ENCODE data around the gene SPTLC2. TPM values are rescaled to one million over a fixed set of nuclear protein-coding genes. Genes with fewer than 3 reads are reported as not detected.

SPTLC2 gene
- total RNA-seq, 1 experiment from 2014 or later = 44.7 TPM

GRCh38 chr14:77544571-77544970 lies 71.9 kb downstream of the SPTLC2 start:
- no peaks in the 10 kb centered on the region for H3K4me1 ChIP-seq (ENCODE audit: control insufficient read depth in 1 of 2, insufficient read depth in 2 of 2, low read length in 2 of 2)
- H3K9me2 ChIP-seq (ENCODE audit: insufficient read depth) = no peaks in the 10 kb centered on the region
- no peak overlapping the region for H3K4me2 ChIP-seq (ENCODE audit: low read length)
- TF ChIP-seq CEBPB (IDR thresholded peaks at IDR 0.05; ENCODE audit: low read depth) (no peak), POLR2A (IDR thresholded peaks at IDR 0.05; ENCODE audit: borderline replicate concordance, extremely low read depth, insufficient read depth, insufficient read length) (no peak), RAD21 (IDR thresholded peaks at IDR 0.05; ENCODE audit: low read depth) (no peak), REST (IDR thresholded peaks at IDR 0.05; ENCODE audit: low read depth) (no peak), YY1 (IDR thresholded peaks at IDR 0.05; ENCODE audit: extremely low read depth, insufficient replicate concordance, low read depth, low read length) (no peak), TCF7L2 (IDR thresholded peaks at IDR 0.05; ENCODE audit: borderline replicate concordance, extremely low read depth, insufficient read depth, insufficient read length) (no peak), SRF (IDR thresholded peaks at IDR 0.05; ENCODE audit: low read depth) (no peak), CTCF (IDR thresholded peaks at IDR 0.05 in 2 of 3, conservative IDR thresholded peaks at IDR 0.05 in 1 of 3; ENCODE audit: borderline replicate concordance in 1 of 3, insufficient read depth in 1 of 3, low read depth in 2 of 3, low read length in 2 of 3) (no peak), SP1 (IDR thresholded peaks at IDR 0.05; ENCODE audit: low read depth) (no peak), ZNF274 (IDR thresholded peaks at IDR 0.05; ENCODE audit: low read depth, low read length) (no peak), SIN3A (IDR thresholded peaks at IDR 0.05; ENCODE audit: low read depth) (no peak), EGR1 (IDR thresholded peaks at IDR 0.05; ENCODE audit: low read depth) (no peak), ELF1 (IDR thresholded peaks at IDR 0.05; ENCODE audit: borderline replicate concordance, low read depth) (no peak), MAX (IDR thresholded peaks at IDR 0.05) (no peak), CBX3 (IDR thresholded peaks at IDR 0.05; ENCODE audit: low read depth) (no peak), ATF3 (IDR thresholded peaks at IDR 0.05) (no peak), EZH2phosphoT487 (IDR thresholded peaks at IDR 0.05; ENCODE audit: borderline replicate concordance) (no peak)
- no peaks in the 10 kb centered on the region for H4K20me1 ChIP-seq (ENCODE audit: insufficient read depth)
- CTCF ChIA-PET = no interaction called here
- ATAC-seq (no peak), DNase-seq (ENCODE audit: low read depth, low spot score) (no peak)
- POLR2A ChIA-PET = no interaction called here
- intact Hi-C loops (cut with micrococcal nuclease) = no loop called here
- RAD21 ChIA-PET (ENCODE audit: low non-redundant PET in 1 of 2, low total read pairs in 2 of 2, uncharacterized antibody in 2 of 2, unreplicated experiment in 2 of 2) = no interaction called here
- H3K4me3 ChIP-seq (replicated peaks in 1 of 2; ENCODE audit: low read depth in 1 of 2, low read length in 2 of 2) = no peak overlapping the region
- H3K9me3 ChIP-seq (ENCODE audit: control insufficient read depth in 1 of 2, insufficient read depth in 1 of 2, low read depth in 1 of 2, low read length in 2 of 2) = no peaks in the 10 kb centered on the region
- no TSS peak for BruUV-seq (replicated peaks)
- peaks cover 14 to 20% of the 10 kb centered on the region in 2 experiments; a peak in 3 of 4 replicates for H3K36me3 ChIP-seq (ENCODE audit: control insufficient read depth in 1 of 2, insufficient read depth in 2 of 2, low read length in 2 of 2)
- H3K9ac ChIP-seq (ENCODE audit: low read length) = no peak overlapping the region
- no peaks in the 10 kb centered on the region for H3K27me3 ChIP-seq (ENCODE audit: insufficient read depth, low read length)
- no peak overlapping the region for H2AFZ ChIP-seq (ENCODE audit: low read depth, low read length, poor library complexity, severe bottlenecking)
- no peak overlapping the region for H3K27ac ChIP-seq (ENCODE audit: low read depth, low read length)
- no peaks in the 10 kb centered on the region for H3K79me2 ChIP-seq (ENCODE audit: insufficient read depth, low read length)
